Parathyroid adenoma (tissue), 2 donors: ENCODE results near the gene CDHR1.

Experiments used
- H2AFZ ChIP-seq: fragments of 300-600 bp; sonication (generic); one replicate; pipeline ENCODE4 v1.7.0; 2017; ENCODE audit warnings: antibody characterized with exemption, mild to moderate bottlenecking
- H3K27ac ChIP-seq: fragments of 300-600 bp; sonication (generic); one replicate; pipeline ENCODE4 v1.7.0; 2017
- H3K27me3 ChIP-seq: fragments of 300-600 bp; sonication (generic); one replicate; pipeline ENCODE4 v1.7.0; 2017; ENCODE audit warnings: low read length; ENCODE audit not compliant: control insufficient read depth, insufficient read depth
- H3K36me3 ChIP-seq: fragments of 300-600 bp; sonication (generic); one replicate; pipeline ENCODE4 v1.7.0; 2017; ENCODE audit warnings: low read length; ENCODE audit not compliant: control insufficient read depth, insufficient read depth
- H3K4me1 ChIP-seq: fragments of 300-600 bp; sonication (generic); one replicate; pipeline ENCODE4 v1.7.0; 2017; ENCODE audit warnings: control low read depth
- H3K4me2 ChIP-seq: fragments of 300-600 bp; sonication (generic); one replicate; pipeline ENCODE4 v1.7.0; 2017; ENCODE audit warnings: low read length
- H3K4me3 ChIP-seq: fragments of 300-600 bp; sonication (generic); one replicate; pipeline ENCODE4 v1.7.0; 2017; ENCODE audit warnings: low read depth, low read length
- H3K79me2 ChIP-seq: fragments of 300-600 bp; sonication (generic); one replicate; pipeline ENCODE4 v1.7.0; 2017; ENCODE audit warnings: control low read depth
- H3K9ac ChIP-seq: fragments of 300-600 bp; sonication (generic); one replicate; pipeline ENCODE4 v1.7.0; 2017; ENCODE audit warnings: mild to moderate bottlenecking
- H3K9me3 ChIP-seq: fragments of 300-600 bp; sonication (generic); one replicate; pipeline ENCODE4 v1.7.0; 2017; ENCODE audit warnings: low read length; ENCODE audit not compliant: control insufficient read depth
- CTCF ChIP-seq: fragments of 300-600 bp; sonication (generic); IDR thresholded peaks from one replicate; pipeline ENCODE4 v1.7.0; 2017; ENCODE audit warnings: antibody characterized with exemption, mild to moderate bottlenecking
- donor health status: primary hyperparathyroidism.

CDHR1 gene

GRCh38 chr10:84173501-84173929 lies 20.8 kb upstream of the CDHR1 start, which contains the start of gene GPR15LG:
TSS of gene GPR15LG (plus strand) at chr10:84173801. CDS start at chr10:84173852, 51 bp downstream.
- TF ChIP-seq CTCF, result no peak
- Histone ChIP-seq H3K27me3 (no peaks in the 10 kb centered on the region), H3K36me3 (no peaks in the 10 kb centered on the region), H3K4me1 (no peaks in the 10 kb centered on the region), H3K27ac (no peak within 1 kb of the TSS), H3K4me2 (no peak within 1 kb of the TSS), H3K79me2 (no peaks in the 10 kb centered on the region), H3K9ac (no peak within 1 kb of the TSS), H3K4me3 (no peak within 1 kb of the TSS), H3K9me3 (no peaks in the 10 kb centered on the region), H2AFZ (no peak within 1 kb of the TSS)

- no peak overlapping the region for H3K9ac ChIP-seq
- no peaks in the 10 kb centered on the region for H3K9me3 ChIP-seq
- no peak overlapping the region for H3K4me3 ChIP-seq
- H3K79me2 ChIP-seq, result no peaks in the 10 kb centered on the region
- H2AFZ ChIP-seq, result no peak overlapping the region
- no peaks in the 10 kb centered on the region for H3K36me3 ChIP-seq
- H3K27ac ChIP-seq, result no peak overlapping the region
- TF ChIP-seq CTCF, result no peak
- H3K4me1 ChIP-seq, result no peaks in the 10 kb centered on the region
- H3K4me2 ChIP-seq, result no peak overlapping the region
- H3K27me3 ChIP-seq, result no peaks in the 10 kb centered on the region
Observed at GRCh38 chr10:84175436-84175835, 18.9 kb upstream of the CDHR1 start.

- H3K36me3 ChIP-seq, result no peaks in the 10 kb centered on the region
- no peak for TF ChIP-seq CTCF
Observed at GRCh38 chr10:84176351-84176750, 18.0 kb upstream of the CDHR1 start.

GRCh38 chr10:84176836-84177474 lies 17.4 kb upstream of the CDHR1 start:
- H3K36me3 ChIP-seq, result no peaks in the 10 kb centered on the region
- H3K27ac ChIP-seq, result no peak overlapping the region
- no peak overlapping the region for H3K4me2 ChIP-seq

More at GRCh38 chr10:84176351-84176750, 18.0 kb upstream of the CDHR1 start:
- Histone ChIP-seq H3K27ac (no peak overlapping the region), H3K79me2 (no peaks in the 10 kb centered on the region), H3K4me1 (no peaks in the 10 kb centered on the region), H3K4me2 (no peak overlapping the region), H2AFZ (no peak overlapping the region), H3K4me3 (no peak overlapping the region), H3K27me3 (no peaks in the 10 kb centered on the region), H3K9me3 (no peaks in the 10 kb centered on the region), H3K9ac (no peak overlapping the region)

More at GRCh38 chr10:84176836-84177474, 17.4 kb upstream of the CDHR1 start:
- Histone ChIP-seq H3K9ac (no peak overlapping the region), H3K79me2 (no peaks in the 10 kb centered on the region), H3K27me3 (no peaks in the 10 kb centered on the region), H3K4me1 (no peaks in the 10 kb centered on the region), H3K4me3 (no peak overlapping the region), H3K9me3 (no peaks in the 10 kb centered on the region), H2AFZ (no peak overlapping the region)
- TF ChIP-seq CTCF, result no peak
